IMR-90 (cell line): ENCODE measurements around the gene LRP11. TPM values are rescaled to one million over a fixed set of nuclear protein-coding genes. Genes with fewer than 3 reads are reported as not detected.

Experiments
- ATAC-seq: fragments of 200-7000 bp; cut with Tn5 transposase; 2 replicates; pipeline ENCODE4 v1.9.1; 2020; ENCODE audit warnings: low read depth, mild to moderate bottlenecking, moderate library complexity
- BruUV-seq: library from RNA; stranded (reverse); fragments of 400-500 nt; replicated peaks from 2 replicates; lab custom pipeline; 2021; lab: Mats Ljungman, UMichigan
- CTCF ChIA-PET: fragments of 300-600 bp; formaldehyde crosslinking; extraction: SDS; loops from one replicate; lab custom pipeline; 2021; ENCODE audit warnings: antibody characterized with exemption; lab: Yijun Ruan, JAX
- POLR2A ChIA-PET: fragments of 300-600 bp; sonication (Branson Sonifier 250); formaldehyde crosslinking; loops from one replicate; lab custom pipeline; 2022; ENCODE audit warnings: antibody characterized with exemption; ENCODE audit not compliant: unreplicated experiment; lab: Charles Lee
- DNase-seq: peaks from one replicate; pipeline ENCODE4 v3.0.0; 2013
- H2AFZ ChIP-seq: replicated peaks from 2 replicates; pipeline ENCODE3; 2013; ENCODE audit warnings: low read length, mild to moderate bottlenecking; ENCODE audit not compliant: poor library complexity
- H2AK5ac ChIP-seq: 2 replicates; pipeline ENCODE4 v1.6.1; 2013; ENCODE audit warnings: low read depth, low read length, inconsistent platforms
- H2AK9ac ChIP-seq: replicated peaks from 2 replicates; pipeline ENCODE3; 2013; ENCODE audit warnings: mild to moderate bottlenecking, low read depth, low read length, moderate library complexity; ENCODE audit not compliant: poor library complexity
- H2BK120ac ChIP-seq: 2 replicates; pipeline ENCODE4 v1.6.1; 2013; ENCODE audit warnings: low read depth, low read length, inconsistent platforms
- H2BK15ac ChIP-seq: 3 replicates; pipeline ENCODE4 v1.6.1; 2013; ENCODE audit warnings: low read depth, low read length, inconsistent platforms
- H2BK20ac ChIP-seq: 2 replicates; pipeline ENCODE4 v1.6.1; 2013; ENCODE audit warnings: low read depth, mild to moderate bottlenecking, inconsistent platforms, low read length, moderate library complexity
- H2BK5ac ChIP-seq: 2 replicates; pipeline ENCODE4 v1.6.1; 2013; ENCODE audit warnings: mild to moderate bottlenecking, low read depth, low read length, inconsistent platforms; ENCODE audit not compliant: poor library complexity, severe bottlenecking
- H3K14ac ChIP-seq: replicated peaks from 2 replicates; pipeline ENCODE4 v1.6.1; 2013; ENCODE audit warnings: low read depth, low read length, inconsistent platforms
- H3K18ac ChIP-seq: 2 replicates; pipeline ENCODE4 v1.6.1; 2013; ENCODE audit warnings: low read depth, low read length, control low read depth
- H3K23ac ChIP-seq: 2 replicates; pipeline ENCODE4 v1.6.1; 2013; ENCODE audit warnings: low read depth, low read length, inconsistent platforms
- H3K27ac ChIP-seq: 2 replicates; pipeline ENCODE4 v1.5.1; 2013; ENCODE audit warnings: mild to moderate bottlenecking, control low read depth, low read length; ENCODE audit not compliant: insufficient read depth
- H3K27me3 ChIP-seq: 2 replicates; pipeline ENCODE4 v1.6.1; 2013; ENCODE audit warnings: low read length; ENCODE audit not compliant: control insufficient read depth, insufficient read depth
- H3K36me3 ChIP-seq: 2 replicates; pipeline ENCODE4 v1.6.1; 2013; ENCODE audit warnings: low read length, mixed read lengths; ENCODE audit not compliant: control insufficient read depth, insufficient read depth
- H3K4ac ChIP-seq: 2 replicates; pipeline ENCODE4 v1.6.1; 2013; ENCODE audit warnings: low read depth, low read length, inconsistent platforms
- H3K4me1 ChIP-seq: 2 replicates; pipeline ENCODE4 v1.6.1; 2013; ENCODE audit warnings: low read length, mixed read lengths; ENCODE audit not compliant: control insufficient read depth, insufficient read depth
- H3K4me2 ChIP-seq: 2 replicates; pipeline ENCODE4 v1.6.1; 2013; ENCODE audit warnings: low read depth, mild to moderate bottlenecking, control low read depth, low read length, moderate library complexity
- H3K4me3 ChIP-seq: 2 replicates; pipeline ENCODE4 v1.5.1; 2013; ENCODE audit warnings: low read depth, mild to moderate bottlenecking, control low read depth, low read length, moderate library complexity; ENCODE audit not compliant: insufficient read depth
- H3K56ac ChIP-seq: 2 replicates; pipeline ENCODE4 v1.6.1; 2013; ENCODE audit warnings: low read length, inconsistent platforms; ENCODE audit not compliant: insufficient read depth; ENCODE audit errors: extremely low read depth
- H3K79me1 ChIP-seq, 2 experiments: 2 replicates each; pipeline ENCODE4 v1.6.1; 2013; ENCODE audit warnings: low read length in 2 of 2, inconsistent platforms in 1 of 2, low read depth in 1 of 2
- H3K9ac ChIP-seq: 2 replicates; pipeline ENCODE4 v1.6.1; 2013; ENCODE audit warnings: low read depth, low read length, control low read depth
- H3K9me1 ChIP-seq: 2 replicates; pipeline ENCODE4 v1.6.1; 2013; ENCODE audit warnings: low read length, inconsistent platforms; ENCODE audit not compliant: insufficient read depth
- H3K9me3 ChIP-seq: 2 replicates; pipeline ENCODE4 v1.6.1; 2013; ENCODE audit warnings: low read length; ENCODE audit not compliant: control insufficient read depth, insufficient read depth
- H4K20me1 ChIP-seq: 2 replicates; pipeline ENCODE4 v1.6.1; 2013; ENCODE audit warnings: low read length, inconsistent platforms; ENCODE audit not compliant: insufficient read depth
- H4K5ac ChIP-seq: 2 replicates; pipeline ENCODE4 v1.6.1; 2013; ENCODE audit warnings: mild to moderate bottlenecking, low read depth, low read length, control low read depth
- H4K8ac ChIP-seq, 2 experiments: 2 replicates each; pipeline ENCODE4 v1.6.1; 2013; ENCODE audit warnings: low read depth in 2 of 2, low read length in 2 of 2, control low read depth in 1 of 2, inconsistent platforms in 1 of 2
- H4K91ac ChIP-seq: 2 replicates; pipeline ENCODE4 v1.6.1; 2013; ENCODE audit warnings: low read depth, low read length, inconsistent platforms; ENCODE audit not compliant: insufficient read depth
- BHLHE40 ChIP-seq: fragments of 150-350 bp; IDR thresholded peaks from 2 replicates; pipeline ENCODE4 v1.6.1; 2016; ENCODE audit warnings: mild to moderate bottlenecking, low read depth, low read length
- CEBPB ChIP-seq: IDR thresholded peaks from 2 replicates; pipeline ENCODE4 v1.6.1; 2012; ENCODE audit warnings: low read depth, low read length, improper control_type of control experiment
- CHD1 ChIP-seq: IDR thresholded peaks from 2 replicates; pipeline ENCODE4 v1.6.1; 2012; ENCODE audit warnings: low read depth, low read length, improper control_type of control experiment
- FOS ChIP-seq: fragments of 150-350 bp; IDR thresholded peaks from 2 replicates; pipeline ENCODE4 v1.6.1; 2016; ENCODE audit warnings: low read depth, low read length
- MAFK ChIP-seq: IDR thresholded peaks from 2 replicates; pipeline ENCODE4 v1.6.1; 2012; ENCODE audit warnings: low read depth, low read length, improper control_type of control experiment
- MAZ ChIP-seq: IDR thresholded peaks from 2 replicates; pipeline ENCODE4 v1.6.1; 2012; ENCODE audit warnings: low read depth, mild to moderate bottlenecking, low read length, improper control_type of control experiment, moderate library complexity, borderline replicate concordance
- MXI1 ChIP-seq: IDR thresholded peaks from 2 replicates; pipeline ENCODE4 v1.6.1; 2012; ENCODE audit warnings: low read depth, mild to moderate bottlenecking, low read length, moderate library complexity, borderline replicate concordance
- NFE2L2 ChIP-seq: fragments of 150-350 bp; IDR thresholded peaks from 2 replicates; pipeline ENCODE4 v1.6.1; 2016; ENCODE audit warnings: low read depth, mild to moderate bottlenecking, low read length
- POLR2A ChIP-seq: IDR thresholded peaks from 2 replicates; pipeline ENCODE4 v1.6.1; 2012; ENCODE audit warnings: mild to moderate bottlenecking, low read depth, low read length
- RAD21 ChIP-seq: IDR thresholded peaks from 2 replicates; pipeline ENCODE4 v1.6.1; 2012; ENCODE audit warnings: low read length, improper control_type of control experiment
- RCOR1 ChIP-seq: IDR thresholded peaks from 2 replicates; pipeline ENCODE4 v1.6.1; 2012; ENCODE audit warnings: mild to moderate bottlenecking, low read length, improper control_type of control experiment; ENCODE audit not compliant: insufficient replicate concordance
- RFX5 ChIP-seq: IDR thresholded peaks from 2 replicates; pipeline ENCODE4 v1.8.0; 2012; ENCODE audit warnings: low read depth, mild to moderate bottlenecking, low read length, moderate library complexity
- SMC3 ChIP-seq: fragments of 150-350 bp; IDR thresholded peaks from 2 replicates; pipeline ENCODE4 v1.6.1; 2016; ENCODE audit warnings: low read depth, mild to moderate bottlenecking, antibody characterized with exemption, low read length, moderate library complexity
- WGBS, 2 experiments: methylation state at CpG; one replicate each; pipeline versions ENCODE4 v1.1.5 to v1.1.7; 2013; ENCODE audit warnings: missing lambda C conversion rate in 2 of 2; ENCODE audit not compliant: insufficient read length in 1 of 2; ENCODE audit errors: extremely low coverage in 2 of 2; 5-methylcytosine and 5-hydroxymethylcytosine counted together
- dilution Hi-C: fragments of 300-500 bp; cut with HindIII; formaldehyde crosslinking; loops from one replicate; pipeline ENCODE4 v1.14.3; 2018; ENCODE audit warnings: low sequenced_read_pairs; ENCODE audit not compliant: unreplicated experiment
- in situ Hi-C: fragments of 300-500 bp; cut with MboI; formaldehyde crosslinking; loops from 3 replicates; pipeline ENCODE4 v1.14.3; 2019; ENCODE audit warnings: low sequenced_read_pairs, inconsistent platforms, mixed read lengths
- intact Hi-C: fragments of 100-400 bp; cut with micrococcal nuclease; formaldehyde crosslinking; loops from 2 replicates; pipeline ENCODE4 v1.10.0; 2022
- polyA plus RNA-seq, 3 experiments: library from polyadenylated mRNA; depleted of rRNA; stranded (reverse); fragments of >200 nt; gene quantifications; 2 replicates each; pipeline ENCODE4 v1.2.3, GENCODE V29; 2012; ENCODE audit warnings: low replicate concordance in 1 of 3
- total RNA-seq: library from RNA; depleted of rRNA; stranded (reverse); fragments of >200 nt; gene quantifications from 2 replicates; pipeline ENCODE4 v1.2.3, GENCODE V29; 2012
- TF ChIP-seq, protein P1 (sequence below): conservative IDR thresholded peaks from 2 replicates; pipeline ENCODE4 v1.5.1; 2012; ENCODE audit warnings: mild to moderate bottlenecking, low read depth, low read length, improper control_type of control experiment
- TF ChIP-seq, protein P2 (sequence below): fragments of 150-350 bp; IDR thresholded peaks from 2 replicates; pipeline ENCODE4 v1.6.1; 2016; ENCODE audit warnings: low read depth, mild to moderate bottlenecking, low read length, moderate library complexity, borderline replicate concordance
- TF ChIP-seq, protein P3 (sequence below): fragments of 150-350 bp; IDR thresholded peaks from 2 replicates; pipeline ENCODE4 v1.6.1; 2017; ENCODE audit warnings: mild to moderate bottlenecking, antibody characterized with exemption, low read length, low read depth

The LRP11 gene
- total and polyA plus RNA-seq, 2 of the 4 experiments (the other 2 are of a cell fraction) = 48.8 to 63.8 TPM

GRCh38 chr6:149782337-149782736 lies 81.8 kb downstream of the LRP11 start:
- Histone ChIP-seq H3K27ac (no peak overlapping the region), H4K20me1 (no peaks in the 10 kb centered on the region), H3K4me2 (no peak overlapping the region), H2BK120ac (no peak overlapping the region), H3K36me3 (peaks cover 8% of the 10 kb centered on the region), H3K9me3 (no peaks in the 10 kb centered on the region), H3K23ac (no peak overlapping the region), H2BK20ac (no peak overlapping the region), H4K91ac (no peak overlapping the region), H3K18ac (no peak overlapping the region), H3K27me3 (no peaks in the 10 kb centered on the region), H3K79me1 (peaks cover 11 to 29% of the 10 kb centered on the region in 2 experiments), H4K8ac (no peak overlapping the region), H2BK15ac (no peak overlapping the region), H2AFZ (no peak overlapping the region), H3K14ac (no peak overlapping the region), H4K5ac (no peak overlapping the region), H2BK5ac (no peak overlapping the region), H3K4ac (no peak overlapping the region), H3K4me3 (no peak overlapping the region), H3K56ac (no peak overlapping the region), H3K9me1 (0 out of 2 replicates have a peak, but pooled peaks cover 3% of the 10 kb centered on the region), H2AK9ac (no peak overlapping the region), H3K9ac (no peak overlapping the region), H3K4me1 (no peaks in the 10 kb centered on the region), H2AK5ac (no peak overlapping the region)
- CTCF ChIA-PET = no interaction called here
- WGBS, 2 experiments = 83% methylated on average over 1 of the region's 2 CpGs; no CpG with 5 or more reads in 1 of the 2 experiments
- intact Hi-C loops (no loop called here), dilution Hi-C loops (no loop called here), in situ Hi-C loops (no loop called here)
- POLR2A ChIA-PET = no interaction called here
- DNase-seq = no peak
- TF ChIP-seq, protein P1, sequence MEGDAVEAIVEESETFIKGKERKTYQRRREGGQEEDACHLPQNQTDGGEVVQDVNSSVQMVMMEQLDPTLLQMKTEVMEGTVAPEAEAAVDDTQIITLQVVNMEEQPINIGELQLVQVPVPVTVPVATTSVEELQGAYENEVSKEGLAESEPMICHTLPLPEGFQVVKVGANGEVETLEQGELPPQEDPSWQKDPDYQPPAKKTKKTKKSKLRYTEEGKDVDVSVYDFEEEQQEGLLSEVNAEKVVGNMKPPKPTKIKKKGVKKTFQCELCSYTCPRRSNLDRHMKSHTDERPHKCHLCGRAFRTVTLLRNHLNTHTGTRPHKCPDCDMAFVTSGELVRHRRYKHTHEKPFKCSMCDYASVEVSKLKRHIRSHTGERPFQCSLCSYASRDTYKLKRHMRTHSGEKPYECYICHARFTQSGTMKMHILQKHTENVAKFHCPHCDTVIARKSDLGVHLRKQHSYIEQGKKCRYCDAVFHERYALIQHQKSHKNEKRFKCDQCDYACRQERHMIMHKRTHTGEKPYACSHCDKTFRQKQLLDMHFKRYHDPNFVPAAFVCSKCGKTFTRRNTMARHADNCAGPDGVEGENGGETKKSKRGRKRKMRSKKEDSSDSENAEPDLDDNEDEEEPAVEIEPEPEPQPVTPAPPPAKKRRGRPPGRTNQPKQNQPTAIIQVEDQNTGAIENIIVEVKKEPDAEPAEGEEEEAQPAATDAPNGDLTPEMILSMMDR = no peak
- TF ChIP-seq RCOR1 (no peak), MAFK (no peak), CEBPB (no peak), CHD1 (no peak), RFX5 (no peak), POLR2A (no peak), MAZ (no peak), RAD21 (no peak), SMC3 (no peak), BHLHE40 (no peak), FOS (no peak), NFE2L2 (no peak), MXI1 (no peak)
- TF ChIP-seq, protein P2, sequence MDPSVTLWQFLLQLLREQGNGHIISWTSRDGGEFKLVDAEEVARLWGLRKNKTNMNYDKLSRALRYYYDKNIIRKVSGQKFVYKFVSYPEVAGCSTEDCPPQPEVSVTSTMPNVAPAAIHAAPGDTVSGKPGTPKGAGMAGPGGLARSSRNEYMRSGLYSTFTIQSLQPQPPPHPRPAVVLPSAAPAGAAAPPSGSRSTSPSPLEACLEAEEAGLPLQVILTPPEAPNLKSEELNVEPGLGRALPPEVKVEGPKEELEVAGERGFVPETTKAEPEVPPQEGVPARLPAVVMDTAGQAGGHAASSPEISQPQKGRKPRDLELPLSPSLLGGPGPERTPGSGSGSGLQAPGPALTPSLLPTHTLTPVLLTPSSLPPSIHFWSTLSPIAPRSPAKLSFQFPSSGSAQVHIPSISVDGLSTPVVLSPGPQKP = no peak
- TF ChIP-seq, protein P3, sequence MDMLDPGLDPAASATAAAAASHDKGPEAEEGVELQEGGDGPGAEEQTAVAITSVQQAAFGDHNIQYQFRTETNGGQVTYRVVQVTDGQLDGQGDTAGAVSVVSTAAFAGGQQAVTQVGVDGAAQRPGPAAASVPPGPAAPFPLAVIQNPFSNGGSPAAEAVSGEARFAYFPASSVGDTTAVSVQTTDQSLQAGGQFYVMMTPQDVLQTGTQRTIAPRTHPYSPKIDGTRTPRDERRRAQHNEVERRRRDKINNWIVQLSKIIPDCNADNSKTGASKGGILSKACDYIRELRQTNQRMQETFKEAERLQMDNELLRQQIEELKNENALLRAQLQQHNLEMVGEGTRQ = no peak
- ATAC-seq = no peak
- BruUV-seq = no TSS peak
